AG08395 (cell line): ENCODE data around the gene CSTPP1.

Experiments used
- DNase-seq: peaks from one replicate; pipeline ENCODE4 v3.0.0; 2012; ENCODE audit warnings: mixed read lengths, low spot score

The CSTPP1 gene

DNA sequence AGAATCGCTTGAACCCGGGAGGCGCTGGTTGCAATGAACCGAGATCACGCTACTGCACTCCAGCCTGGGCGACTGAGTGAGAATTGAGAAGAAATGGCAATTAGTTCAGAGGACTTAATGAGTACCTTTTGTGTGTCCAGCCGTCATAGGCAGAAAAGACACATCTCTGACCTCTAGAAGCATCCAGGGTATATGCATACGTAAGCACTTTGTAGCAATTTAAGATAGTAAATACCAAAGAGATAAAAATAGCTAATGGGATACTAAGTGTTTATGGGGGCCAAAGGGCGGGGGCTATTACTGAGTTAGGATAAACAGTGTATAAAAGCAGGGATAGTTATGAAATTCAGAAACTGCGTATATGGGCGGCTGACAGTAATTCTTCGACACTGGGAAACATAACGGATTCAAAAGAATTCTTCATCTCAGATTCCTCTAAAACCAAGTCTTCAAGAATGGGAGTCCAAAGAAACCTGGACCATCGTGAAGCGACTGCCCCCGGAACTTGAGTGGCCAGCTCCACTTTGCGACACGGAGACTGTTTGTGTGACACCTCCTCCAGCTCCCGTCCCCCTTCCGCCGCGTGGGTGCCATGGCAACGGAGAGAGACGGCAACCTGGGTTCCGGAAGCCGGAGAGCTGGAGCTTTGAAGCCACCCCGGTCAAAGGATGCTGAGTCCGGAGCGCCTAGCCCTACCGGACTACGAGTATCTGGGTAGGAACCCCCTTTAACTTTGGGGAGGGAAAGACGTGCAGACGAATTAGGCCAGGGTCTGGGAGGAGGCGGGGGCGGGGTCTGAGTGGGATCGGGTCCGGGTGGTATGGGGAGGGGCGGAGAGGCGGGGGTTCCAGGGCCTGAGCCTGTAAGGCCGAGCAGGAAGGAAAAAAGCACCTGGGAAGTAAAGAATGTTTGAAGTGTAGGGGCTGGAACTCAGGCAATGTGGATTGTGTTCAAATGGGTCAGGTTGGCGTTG is at the start of gene CSTPP1:
TSS of gene CSTPP1 (plus strand) at position 624 of the 973 bp plus-strand sequence. CDS start at position 669, 45 bp downstream.
- DNase-seq = peak; percentile 98

DNA sequence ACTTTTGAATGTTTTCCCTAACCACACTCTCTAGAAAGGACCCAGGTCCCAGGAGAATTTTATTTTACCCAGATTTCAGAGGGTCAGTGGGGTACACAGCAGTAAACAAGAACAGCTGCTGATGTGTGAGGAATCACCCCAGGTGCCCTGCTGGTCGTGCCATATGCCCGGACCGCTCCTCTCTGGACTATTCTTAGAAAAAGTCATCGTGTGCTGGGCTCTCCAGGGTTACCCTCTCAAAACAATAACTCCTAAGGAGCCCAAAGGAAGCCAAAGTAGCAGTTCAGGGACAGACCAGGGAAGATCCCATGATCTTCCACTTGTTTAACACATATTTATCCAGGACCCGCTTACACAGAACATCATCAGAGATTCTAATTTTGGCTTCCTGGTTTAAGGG is 47.9 kb upstream of the CSTPP1 start:
- DNase-seq = no peak

- no peak for DNase-seq
These were observed 47.3 kb upstream of the CSTPP1 start for GRCh38 chr11:46889251-46889650.

DNA sequence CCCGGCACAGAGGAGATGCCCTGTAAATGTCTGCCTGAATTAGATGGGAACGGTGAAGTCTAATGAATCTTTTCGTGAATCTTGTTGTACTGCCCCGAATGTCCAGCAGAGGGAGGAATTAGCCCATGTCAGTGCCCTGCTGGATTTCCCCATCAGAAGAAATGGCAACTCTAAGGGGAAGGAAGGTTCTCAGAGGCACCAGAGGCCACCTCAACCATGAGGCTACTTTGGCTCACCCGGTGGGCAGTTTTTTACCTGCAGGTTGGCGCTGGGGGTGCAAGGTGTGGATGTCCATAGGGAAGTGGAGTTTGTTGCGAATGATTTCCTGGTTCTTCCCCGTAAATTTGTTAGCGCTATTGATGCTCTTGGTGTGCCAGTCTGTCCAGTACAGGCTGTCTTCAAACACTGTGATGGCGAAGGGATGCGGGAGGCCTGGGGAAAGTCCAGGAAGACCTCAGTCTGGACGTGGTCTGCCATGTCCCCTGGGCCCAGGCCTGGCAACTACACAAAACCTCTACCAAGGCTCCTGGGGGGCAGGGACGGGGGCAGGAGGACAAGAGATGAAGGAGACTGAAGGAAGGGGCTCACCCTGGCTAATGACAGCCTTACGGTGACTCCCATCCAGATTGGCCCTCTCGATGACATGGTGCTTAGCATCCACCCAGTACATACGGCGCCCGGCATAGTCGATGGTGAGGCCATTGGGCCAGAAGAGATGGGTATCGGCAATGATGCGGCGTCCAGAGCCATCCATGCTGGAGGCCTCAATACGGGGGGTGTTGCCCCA is 46.7 kb upstream of the CSTPP1 start:
- peak; percentile 85 for DNase-seq

- no peak for DNase-seq
These were observed 45.9 kb upstream of the CSTPP1 start for GRCh38 chr11:46890665-46891064.

- DNase-seq = no peak
These were observed 44.5 kb upstream of the CSTPP1 start for GRCh38 chr11:46892109-46892508.

DNA sequence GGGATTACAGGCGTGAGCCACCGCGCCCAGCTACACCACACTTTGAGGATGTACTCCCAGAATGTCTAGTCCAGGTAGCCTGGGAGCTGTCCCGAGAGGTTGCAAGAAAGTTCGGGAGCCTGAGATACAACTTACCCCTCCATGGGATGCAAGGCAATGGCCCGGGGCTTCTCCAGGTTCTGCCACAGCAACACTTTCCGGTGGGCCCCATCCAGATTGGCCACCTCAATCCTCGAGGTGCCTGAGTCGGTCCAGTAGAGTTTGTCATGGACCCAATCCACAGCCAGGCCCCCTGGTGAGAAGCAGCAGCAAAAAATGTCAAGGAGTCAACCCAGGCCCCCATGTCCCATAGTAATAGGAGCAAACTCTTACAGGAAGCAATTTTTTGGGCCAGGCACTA is 43.7 kb upstream of the CSTPP1 start:
- DNase-seq = no peak

DNA sequence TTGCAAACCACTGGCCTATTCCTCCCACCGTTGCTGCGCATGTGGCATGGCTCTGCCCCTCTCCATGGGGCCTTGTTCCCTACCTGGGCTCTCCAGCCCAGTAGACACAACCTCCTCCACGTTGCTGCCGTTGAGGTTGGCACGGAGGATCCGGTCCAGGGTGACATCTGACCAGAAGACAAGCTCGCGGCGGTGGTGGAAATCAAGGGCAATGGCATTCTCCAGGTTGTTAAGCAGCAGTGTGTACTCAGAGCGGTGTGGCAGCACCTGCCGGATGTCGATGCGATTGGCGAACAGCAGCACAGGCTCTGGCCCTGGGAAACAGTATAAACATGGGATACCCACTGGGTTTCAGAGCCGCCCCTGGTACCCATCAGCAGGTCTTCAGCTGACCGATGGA is 42.1 kb upstream of the CSTPP1 start:
- DNase-seq = no peak

DNA sequence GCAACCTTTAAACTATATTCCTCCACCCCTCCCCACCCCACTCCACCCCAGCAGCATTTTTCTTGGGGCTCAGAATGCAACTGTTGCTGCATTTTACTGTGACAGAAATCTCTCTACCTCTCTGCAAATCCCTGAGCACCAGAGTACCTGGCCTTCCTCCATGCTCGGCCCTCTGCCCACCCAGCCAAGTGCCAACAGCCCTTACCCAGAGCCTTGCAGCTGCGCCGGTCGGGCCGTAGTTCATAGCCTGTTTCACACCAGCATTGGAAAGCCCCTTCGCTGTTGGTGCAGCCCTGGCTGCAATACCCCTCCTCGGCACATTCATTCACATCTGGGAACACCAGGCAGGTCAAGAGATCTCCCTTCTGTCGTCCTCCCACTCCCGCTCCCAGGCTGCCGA is 41.6 kb upstream of the CSTPP1 start:
- no peak for DNase-seq

DNA sequence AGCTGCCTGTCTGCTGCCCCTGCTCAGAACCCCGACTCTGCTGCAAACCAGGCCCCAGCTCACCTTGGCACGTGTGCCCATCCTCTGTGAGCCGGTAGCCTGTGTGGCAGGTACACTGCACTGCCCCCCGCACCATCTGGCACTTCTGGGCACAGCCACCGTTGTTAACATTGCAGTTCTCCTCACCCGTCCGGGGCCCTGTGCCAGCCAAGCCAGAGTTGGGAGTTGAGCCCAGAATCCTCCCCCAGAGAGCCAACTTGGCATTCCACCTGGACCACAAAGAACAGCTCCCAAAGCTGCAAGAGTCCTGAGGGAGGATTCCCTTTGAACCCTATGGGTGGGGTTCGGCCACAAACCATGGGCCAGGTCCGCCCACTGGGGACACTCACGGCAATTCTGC is 40.7 kb upstream of the CSTPP1 start:
- peak; percentile 40 for DNase-seq

DNA sequence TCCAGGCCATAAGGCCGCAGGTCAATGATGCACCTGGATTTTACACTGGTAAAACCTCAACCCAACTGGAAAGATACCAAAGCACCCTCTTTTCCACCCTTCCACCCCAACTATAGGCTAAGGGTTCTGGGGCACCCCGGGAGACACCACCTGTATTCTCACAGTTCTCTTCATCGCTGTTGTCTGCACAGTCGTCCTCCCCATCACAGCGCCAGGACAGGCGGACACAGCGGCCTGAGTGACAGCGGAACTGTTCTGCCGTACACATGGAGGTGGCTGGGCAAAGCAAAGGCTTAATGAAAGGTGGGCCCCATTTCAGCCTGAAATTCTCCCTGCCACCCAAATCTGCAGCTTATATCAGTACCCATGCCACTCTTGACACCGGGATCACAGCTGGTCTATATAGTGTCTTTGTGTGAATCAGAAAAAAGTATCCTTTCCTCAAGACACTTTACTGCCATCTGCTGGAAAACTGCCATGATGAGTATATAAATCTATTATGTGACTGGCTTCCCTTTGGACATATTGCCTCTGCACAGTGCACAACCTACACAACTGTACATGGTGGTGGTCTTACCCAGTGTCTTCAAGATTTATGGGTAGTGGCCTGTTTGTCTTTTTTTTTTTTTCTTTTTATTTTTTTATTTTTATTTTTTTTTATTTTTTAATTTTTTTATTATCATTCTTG is 39.7 kb upstream of the CSTPP1 start:
- no peak for DNase-seq

- DNase-seq = no peak
These were observed 38.0 kb upstream of the CSTPP1 start for GRCh38 chr11:46898396-46899095.

GRCh38 chr11:46899501-46900025 is 37.0 kb upstream of the CSTPP1 start:
- no peak for DNase-seq

DNA sequence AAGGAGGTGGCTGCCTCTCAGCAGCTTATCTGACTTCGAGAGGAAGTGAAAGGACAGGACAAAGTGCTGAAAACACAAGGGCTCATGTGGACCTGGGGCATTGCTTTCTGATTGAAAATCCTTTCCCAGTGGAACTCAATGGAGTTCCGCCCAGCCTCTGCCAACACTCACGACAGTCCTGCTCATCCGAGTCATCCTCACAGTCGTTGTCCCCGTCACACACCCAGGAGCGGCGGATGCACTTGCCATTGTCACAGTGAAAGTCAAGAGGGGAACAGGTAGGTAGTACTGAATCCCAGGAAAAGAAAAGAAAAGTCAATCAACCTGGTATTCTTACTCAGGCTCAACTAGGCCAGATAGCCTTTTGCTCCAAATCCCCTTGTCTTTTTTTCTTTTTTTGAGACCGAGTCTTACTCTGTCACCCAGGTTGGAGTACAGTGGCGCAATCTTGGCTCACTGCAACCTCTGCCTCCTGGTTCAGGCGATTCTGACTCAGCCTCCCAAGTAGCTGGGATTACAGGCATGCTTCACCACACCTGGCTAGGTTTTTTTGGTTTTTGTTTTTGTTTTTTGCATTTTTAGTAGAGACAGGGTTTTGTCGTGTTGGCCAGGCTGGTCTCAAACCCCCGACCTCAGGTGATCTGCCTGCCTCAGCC is 36.3 kb upstream of the CSTPP1 start:
- DNase-seq = no peak

DNA sequence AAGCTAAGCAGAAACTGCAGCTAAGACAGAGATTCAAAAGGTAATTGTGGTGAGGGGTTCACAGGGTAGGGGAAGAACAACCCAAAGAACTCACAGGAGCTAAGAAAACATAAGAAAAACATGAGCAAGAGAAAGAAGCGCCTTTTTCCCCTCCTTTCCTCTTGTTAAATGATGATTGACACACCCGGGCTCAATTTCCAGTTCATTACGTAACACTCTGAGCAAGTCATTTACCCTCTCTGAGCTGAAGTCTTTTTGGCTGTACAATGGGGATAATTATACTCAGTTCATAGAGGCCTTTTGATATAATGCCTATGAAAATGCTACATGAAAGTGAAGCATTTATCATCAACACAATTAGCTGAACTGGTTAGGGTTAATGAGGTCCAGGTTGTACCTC is 35.4 kb upstream of the CSTPP1 start:
- DNase-seq = no peak

- DNase-seq = no peak
These were observed 33.9 kb upstream of the CSTPP1 start for GRCh38 chr11:46902694-46903093.

DNA sequence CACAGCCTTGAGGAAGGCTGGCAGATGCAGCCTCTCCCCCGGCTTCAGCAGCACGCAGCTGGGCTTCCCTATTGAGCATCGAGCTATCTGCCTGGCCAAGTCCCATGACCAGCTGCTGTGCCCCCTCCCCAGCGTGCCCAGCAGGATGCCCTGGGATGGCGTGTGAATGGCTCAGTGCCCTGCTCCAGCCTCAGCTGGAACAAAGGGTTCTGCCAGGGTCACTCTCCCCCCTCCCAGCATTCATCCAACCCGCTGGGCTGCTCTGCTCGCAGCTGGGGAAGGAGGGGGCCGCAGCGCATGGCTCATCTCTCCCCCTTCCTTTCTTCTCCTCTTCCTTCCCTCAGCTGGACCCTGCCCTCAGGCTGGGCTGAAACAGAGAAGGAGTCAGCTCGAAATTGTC is 32.7 kb upstream of the CSTPP1 start:
- DNase-seq = no peak

DNA sequence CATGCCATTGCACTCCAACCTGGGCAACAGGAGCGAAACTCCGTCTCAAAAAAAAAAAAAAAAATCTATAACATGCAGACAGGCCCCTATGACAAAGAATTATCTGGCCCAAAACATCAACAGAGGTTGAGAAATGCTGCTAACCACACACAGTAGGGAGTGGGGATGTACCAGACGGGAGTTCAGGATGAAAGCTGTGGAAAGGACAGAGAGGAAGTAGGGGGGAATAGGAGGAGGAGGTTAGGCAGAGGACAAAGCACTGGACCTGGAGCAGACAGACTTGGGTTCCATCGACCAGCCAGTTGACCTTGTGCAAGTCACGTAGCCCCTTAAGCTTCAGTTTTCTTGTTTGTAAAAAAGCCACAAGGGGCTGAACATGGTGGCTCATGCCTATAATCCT is 30.8 kb upstream of the CSTPP1 start:
- DNase-seq = no peak

DNA sequence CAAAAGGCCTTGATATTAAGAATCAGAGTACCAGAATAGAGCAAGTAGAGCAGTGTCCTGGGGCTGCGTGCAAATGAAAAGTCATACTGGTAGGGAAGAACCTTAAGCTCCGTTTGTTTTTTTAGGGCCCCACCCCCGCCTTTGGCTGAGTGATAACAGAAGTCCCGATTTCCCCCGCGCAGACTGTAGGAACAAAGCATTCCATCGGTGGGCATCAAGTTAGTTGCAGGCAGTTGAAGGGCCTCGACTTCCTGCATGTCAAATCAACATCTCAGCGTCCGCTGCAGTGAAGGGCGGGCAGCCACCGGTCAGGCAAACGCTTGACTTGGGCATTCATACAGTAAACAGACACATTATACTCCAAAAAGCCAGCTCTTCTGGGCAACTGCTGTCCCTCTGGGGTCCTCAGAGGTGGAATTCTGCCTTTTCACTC is 29.9 kb upstream of the CSTPP1 start:
- DNase-seq = no peak

- DNase-seq = no peak
These were observed 29.0 kb upstream of the CSTPP1 start for GRCh38 chr11:46907606-46908005.
